Coronary artery (tissue), 2 donors: ENCODE results near the gene NTN3.

Experiments used
- DNase-seq: peaks from one replicate; pipeline ENCODE4 v3.0.0-alpha.2; 2017; ENCODE audit warnings: low spot score
- H3K27ac ChIP-seq, 2 donors: fragments of 200-600 bp; sonication (generic); one replicate each; pipeline ENCODE4 v1.5.1; 2016 to 2019
- H3K4me3 ChIP-seq: fragments of 200-600 bp; sonication (generic); 2 replicates; pipeline ENCODE4 v1.5.1; 2016; ENCODE audit warnings: mild to moderate bottlenecking, moderate library complexity
- CTCF ChIP-seq: fragments of 200-600 bp; sonication (generic); IDR thresholded peaks from one replicate; pipeline ENCODE4 v1.5.1; 2019; ENCODE audit warnings: antibody characterized with exemption

NTN3 gene

DNA sequence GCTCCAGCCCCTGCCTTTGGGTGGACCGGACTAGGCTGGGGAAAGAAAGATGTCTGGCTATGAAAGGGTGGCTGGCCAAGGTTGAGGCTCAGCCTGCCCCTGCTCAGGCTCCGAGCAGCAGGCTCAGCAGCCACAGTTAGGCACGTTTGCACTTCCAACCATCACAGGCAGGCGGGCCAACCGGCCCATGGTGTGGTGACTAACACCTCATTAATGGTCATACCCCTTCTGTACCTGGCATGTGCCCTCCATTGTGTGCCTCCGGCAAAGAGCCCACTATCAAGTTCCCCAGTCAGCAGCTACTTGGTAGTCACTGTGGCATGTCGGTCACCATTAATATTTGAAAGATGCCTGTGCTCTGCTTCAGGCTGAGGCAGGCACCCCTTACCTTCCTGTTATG is 10.6 kb downstream of the NTN3 start:
- no peak for TF ChIP-seq CTCF
- Histone ChIP-seq H3K4me3 (no peak overlapping the region), H3K27ac (peak overlapping the region in 1 of 2 donors; percentile 72)
- no peak for DNase-seq

GRCh38 chr16:2482249-2482648 is 11.2 kb downstream of the NTN3 start:
- DNase-seq = no peak
- peak overlapping the region; percentile 48 for H3K4me3 ChIP-seq
- peak overlapping the region in 1 of 2 donors; percentile 72 for H3K27ac ChIP-seq

DNA sequence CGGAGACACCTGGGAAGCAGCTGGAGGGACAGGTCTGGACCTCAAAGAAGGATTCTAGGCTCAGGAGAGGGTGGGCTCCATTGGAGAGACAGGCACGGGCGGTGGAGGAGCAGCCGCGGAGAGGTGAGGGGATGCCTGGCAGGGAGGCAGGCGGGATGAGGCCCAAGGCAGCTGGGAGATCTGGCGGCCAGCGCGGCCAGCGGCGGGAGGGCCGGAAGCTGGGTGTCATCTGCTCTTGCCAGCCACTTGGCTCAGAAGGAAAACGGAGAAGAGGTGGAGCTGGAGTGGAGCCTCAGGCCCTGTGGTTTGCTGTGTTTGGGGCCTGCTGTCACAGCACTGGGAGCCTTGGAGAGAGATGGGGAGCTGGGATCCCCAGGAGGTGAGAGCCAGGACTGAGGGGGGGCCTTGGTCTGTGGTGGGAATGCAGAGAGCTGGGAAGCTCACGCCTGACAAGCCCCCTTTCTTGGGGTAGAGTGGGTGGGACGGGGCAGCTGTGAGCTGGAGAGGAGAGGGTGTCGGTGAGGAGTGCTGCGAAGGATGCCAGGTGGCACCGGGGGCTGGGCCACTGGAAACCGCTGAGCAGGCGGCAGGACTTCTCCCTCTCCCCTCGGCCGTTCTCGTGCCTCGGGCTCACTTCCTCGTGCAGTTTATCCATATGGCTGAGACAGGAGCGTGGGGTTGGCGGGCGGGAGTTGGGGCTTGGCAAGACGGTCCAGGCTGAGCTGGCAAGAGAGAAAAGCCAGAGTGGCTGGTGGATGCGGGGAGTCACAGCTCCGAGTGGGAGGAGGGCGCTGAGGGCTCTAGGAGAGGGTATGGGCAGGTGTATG is 11.8 kb downstream of the NTN3 start:
- peak overlapping the region in 1 of 2 donors; percentile 72 for H3K27ac ChIP-seq
- DNase-seq = no peak
- peak overlapping the region; percentile 48 for H3K4me3 ChIP-seq
- no peak for TF ChIP-seq CTCF

More at GRCh38 chr16:2482249-2482648, 11.2 kb downstream of the NTN3 start:
- no peak for TF ChIP-seq CTCF

GRCh38 chr16:2483939-2484897 is 13.1 kb downstream of the NTN3 start:
- no peak for TF ChIP-seq CTCF
- Histone ChIP-seq H3K4me3 (no peak overlapping the region), H3K27ac (no peak overlapping the region)
- DNase-seq = no peak

DNA sequence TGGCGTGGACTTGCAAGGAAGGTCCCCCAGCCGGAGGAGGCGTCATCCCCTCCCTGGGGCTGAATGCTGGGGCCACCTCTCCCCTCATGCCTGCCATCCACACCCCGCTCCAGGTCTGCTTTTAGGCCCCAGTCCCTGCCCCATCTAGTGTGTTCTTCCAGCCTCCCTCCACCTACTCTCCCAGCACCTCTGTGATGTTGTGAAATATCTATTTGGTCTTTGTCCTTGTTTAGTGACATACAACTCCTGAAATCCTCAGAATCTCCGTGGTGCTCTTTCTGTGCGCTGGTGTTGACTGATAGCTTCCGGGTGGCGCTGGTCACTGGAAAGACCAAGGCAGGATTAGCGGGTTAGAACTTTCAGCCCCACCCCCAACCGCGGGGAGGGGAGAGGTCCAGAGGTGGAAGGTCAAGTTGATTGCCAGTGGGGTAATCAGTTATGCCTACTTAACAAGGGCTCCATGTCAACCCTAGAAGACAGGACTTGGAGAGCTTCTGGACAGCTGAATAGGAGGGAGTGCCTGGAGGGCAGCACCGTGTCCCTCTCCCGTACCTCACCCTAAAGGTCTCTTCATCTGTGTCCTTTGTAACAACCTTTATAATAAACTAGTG is 13.9 kb downstream of the NTN3 start:
- DNase-seq = no peak
- H3K27ac ChIP-seq = no peak overlapping the region
- H3K4me3 ChIP-seq = no peak overlapping the region
- TF ChIP-seq CTCF = no peak

GRCh38 chr16:2485811-2486507 is 14.9 kb downstream of the NTN3 start:
- H3K4me3 ChIP-seq = no peak overlapping the region
- TF ChIP-seq CTCF = no peak
- DNase-seq = no peak
- H3K27ac ChIP-seq = no peak overlapping the region
